Activated naive CD4-positive, alpha-beta T cell treated with anti-CD3 and anti-CD28 coated beads, Interleukin-2, amount 50 U/mL, for 16 hours (primary cell): ENCODE data around the gene LAGE3.

ENCODE experiments used
- DNase-seq: peaks from one replicate; pipeline ENCODE4 v3.0.0-alpha.2; 2020

Gene LAGE3, protein sequence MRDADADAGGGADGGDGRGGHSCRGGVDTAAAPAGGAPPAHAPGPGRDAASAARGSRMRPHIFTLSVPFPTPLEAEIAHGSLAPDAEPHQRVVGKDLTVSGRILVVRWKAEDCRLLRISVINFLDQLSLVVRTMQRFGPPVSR

DNA sequence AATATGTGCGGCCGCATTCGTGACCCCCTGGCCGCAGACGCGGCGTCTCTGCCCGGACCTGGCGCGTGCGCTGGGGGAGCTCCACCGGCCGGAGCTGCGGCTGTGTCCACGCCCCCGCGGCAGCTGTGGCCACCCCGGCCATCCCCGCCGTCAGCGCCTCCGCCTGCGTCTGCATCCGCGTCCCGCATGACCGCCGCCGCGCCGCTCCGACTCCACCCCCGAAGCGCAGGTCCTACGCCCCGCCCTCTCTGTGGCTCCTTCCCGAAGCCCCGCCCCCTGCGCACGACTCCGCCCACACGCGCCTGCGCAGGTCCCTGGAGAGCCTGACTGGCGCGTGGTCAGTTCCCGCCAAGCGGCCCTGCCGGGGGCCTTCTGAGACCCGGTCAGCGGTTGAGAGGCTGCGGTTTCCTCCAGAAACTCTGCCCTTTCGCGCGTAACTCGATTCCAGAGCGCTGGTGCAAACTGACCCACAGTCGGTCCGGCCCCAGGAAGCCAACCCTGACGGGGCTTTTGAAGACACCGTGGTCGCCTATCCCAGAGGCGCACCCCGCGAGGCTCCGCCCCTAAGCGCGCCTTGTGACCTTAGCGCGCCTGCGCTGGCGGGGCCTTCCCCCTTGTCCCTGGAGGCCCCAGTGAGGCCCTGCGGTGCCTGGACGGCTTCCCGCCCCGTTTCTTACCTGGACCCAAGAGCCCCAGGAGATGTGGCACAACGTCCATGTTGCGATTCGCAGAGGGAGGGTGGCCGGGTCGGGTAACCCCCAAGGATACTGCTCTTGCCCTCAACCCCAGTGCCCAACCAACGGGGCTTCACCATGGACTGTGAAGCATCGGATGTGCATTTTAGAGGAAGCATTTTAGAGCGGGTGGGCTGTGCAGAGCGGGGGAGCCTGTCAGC is at the start of gene LAGE3:
Gene LAGE3, minus strand, starts transcription at position 554 of the 895 bp plus-strand sequence. Its CDS starts 366 bp downstream, at position 188.
- peak; percentile 93 for DNase-seq

DNA sequence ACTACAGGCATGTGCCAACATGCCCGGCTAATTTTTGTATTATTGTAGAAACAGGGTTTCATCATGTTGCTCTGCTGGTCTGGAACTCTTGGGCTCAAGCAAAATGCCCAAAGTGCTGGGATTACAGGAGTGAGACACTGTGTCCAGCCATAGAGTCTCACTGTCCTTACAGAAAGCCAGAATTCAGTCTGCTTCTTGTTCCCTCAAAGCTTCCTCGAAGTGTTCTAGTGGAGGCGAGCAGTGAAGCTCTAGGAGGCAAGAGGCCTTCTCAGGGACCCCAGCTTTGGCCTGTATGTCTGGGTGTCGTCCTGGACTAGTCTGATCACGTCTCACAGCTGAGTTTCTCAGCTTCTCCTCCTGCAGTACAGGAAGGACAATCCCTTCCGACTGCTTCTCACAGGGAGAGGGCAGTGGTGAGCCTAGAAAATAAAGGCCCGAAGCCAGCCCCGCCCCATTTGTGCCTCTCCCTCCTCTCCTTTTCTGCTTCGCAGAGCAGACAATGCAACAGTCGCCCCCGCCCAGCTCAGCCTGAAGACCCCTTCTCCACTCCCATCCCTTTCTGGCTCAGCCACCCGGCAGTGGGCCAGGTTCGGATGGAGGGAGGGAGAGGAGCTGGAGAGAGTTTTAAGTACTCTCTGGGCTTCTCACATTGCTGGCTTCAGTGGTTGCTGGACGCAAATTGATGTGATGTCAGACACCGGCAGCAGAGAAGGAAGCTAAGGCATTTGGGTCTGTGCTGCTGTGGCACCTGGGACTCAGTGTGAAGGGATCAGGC is 48.0 kb upstream of the LAGE3 start:
- peak; percentile 65 for DNase-seq

DNA sequence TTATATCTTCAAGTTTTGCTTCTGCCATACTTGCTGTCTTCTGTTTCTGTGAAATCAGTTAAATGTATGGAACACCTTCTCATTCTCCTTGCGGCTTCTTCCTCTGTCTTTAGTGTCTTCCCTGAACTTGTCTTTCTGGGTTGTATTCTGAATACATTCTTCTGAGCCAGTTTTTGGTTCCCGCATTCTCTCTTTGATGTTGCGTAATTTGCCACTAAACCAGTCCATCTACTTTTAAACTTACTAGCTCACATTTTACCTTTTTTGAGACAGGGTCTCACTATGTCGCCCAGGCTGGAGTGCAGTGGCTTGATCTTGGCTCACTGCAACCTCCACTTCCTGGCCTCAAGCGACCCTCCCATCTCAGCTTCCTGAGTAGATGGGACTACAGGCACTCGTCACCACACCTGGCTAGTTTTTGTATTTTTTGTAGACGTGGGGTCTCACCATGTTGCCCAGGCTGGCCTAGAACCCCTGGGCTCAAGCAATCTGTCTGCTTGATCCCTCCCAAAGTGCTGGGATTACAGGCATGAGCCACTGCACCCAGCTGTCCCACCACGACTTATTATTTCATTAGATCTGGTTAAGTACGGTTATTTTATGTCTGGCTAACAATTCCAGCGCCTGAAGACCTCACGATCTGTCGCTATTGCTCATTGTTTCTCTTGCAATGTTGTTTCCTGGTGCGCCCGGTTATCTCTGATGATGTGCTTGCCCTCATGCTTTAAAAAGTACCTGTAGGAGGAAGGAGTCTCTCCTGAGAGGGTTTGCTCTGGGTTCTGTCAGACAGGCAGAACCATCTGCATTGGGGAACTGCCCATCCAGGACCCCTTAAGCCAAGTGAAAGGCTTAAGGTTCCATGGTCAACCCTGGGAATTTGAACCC is 46.8 kb upstream of the LAGE3 start:
- no peak for DNase-seq

DNA sequence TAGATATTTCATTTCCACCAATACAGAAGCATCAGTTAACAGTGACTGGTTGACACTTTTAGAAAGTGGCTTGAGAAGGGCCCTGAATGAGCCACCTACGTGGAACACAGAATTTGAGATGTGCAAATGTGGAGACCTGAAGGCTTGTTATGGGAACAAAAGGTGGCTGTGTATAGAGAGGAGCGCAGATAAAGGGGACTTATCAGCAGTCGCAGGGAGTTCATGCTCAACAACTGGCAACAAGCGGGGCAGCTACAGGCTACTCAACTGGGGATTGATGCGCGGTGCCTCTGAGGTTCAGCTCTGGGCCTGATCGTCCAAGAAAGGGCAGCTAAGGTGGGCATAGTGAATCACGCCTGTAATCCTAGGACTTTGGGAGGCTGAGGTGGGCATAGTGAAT is 40.3 kb upstream of the LAGE3 start:
- no peak for DNase-seq

DNA sequence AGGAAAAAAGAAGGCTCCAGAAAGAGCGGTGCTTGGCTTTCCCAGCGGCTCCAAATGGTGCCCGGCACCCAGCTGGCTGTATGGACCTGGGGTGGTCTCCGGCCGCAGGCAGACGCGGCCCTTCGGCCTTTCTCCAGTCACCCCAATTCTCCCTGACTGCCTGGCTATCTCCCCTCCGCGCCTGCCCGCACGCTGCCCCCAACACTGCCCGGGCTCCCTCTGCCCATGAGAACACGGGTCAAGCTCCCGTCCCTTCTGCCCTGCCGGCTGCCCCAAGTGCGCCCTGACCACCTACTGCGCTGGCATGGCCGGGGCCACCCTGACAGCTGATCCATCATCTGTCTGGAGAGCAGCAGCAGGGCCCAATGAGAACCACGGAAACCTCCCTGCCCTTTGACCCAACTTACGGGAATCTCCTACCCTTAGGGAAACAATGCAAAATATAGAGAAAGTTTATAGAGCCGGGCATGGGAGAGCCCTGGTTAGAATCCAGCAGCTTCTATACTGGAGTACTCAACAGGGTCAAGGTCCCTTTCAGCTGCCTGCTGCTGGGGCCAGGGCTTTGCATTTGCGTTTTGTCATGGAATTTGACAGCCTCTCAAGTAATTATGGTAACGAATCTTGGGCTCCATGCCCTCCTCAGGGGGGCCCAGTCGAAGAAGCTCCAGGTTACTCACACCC is 38.2 kb upstream of the LAGE3 start:
- no peak for DNase-seq

DNA sequence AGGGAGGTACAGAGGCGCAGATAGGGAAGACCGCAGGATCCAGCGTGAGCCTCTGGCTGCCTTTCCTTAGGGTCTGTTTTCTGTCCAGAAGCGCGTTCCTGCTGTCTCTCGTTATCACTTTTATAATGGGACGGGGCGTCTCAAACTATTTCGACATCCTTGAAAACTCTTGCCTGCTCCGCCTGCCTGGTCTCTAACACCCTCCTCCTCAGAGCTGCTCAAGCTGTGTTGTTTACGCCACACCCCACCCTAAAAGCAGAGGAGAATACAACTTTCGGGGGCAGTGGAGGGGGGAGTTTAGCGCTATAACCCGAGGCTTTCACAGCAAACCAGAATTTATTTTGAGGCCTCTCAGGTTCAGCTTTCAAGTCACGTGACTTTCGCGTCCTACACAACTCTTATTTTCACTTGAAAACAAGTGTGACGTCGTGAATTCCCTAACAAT is 37.6 kb upstream of the LAGE3 start:
- DNase-seq = no peak

DNA sequence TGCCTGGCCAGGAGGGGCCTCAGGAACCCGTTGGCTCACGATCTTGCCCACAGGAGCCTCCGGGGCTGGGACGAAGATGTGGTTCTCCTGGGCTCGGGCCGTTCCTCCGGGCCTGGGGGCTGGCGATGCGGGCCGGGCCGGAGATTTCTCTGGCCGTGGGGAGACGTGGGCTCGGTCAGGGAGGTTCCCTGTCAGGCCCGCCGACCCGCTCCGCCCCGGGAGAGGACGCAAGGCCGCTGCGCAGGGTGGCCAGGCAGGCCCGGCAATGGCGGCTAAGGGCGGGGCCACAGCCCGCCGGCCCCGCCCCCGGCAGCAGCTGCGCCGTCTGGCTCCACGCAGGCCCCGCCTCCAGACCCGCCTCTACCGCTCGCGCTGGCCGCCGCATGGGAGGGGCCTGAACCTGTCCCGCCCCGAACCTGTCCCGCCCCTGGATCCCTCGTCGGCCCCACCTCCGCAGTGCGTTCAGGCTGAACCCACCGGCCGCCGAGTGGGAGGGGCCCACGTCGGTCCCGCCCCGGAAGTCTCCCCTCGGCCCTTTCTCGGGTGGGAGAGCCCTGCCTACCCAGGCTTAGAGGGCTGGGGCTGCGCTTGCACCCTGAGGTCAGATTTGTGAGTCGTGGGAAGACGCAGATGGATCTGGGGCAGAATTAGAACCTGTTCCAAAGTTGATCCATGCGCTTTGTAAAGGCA is 37.0 kb upstream of the LAGE3 start, which contains the start of gene FAM3A:
Gene FAM3A, minus strand, starts transcription at position 267 of the 690 bp plus-strand sequence. CDS start 460 bp downstream, outside the sequence.
- DNase-seq = peak; percentile 91

DNA sequence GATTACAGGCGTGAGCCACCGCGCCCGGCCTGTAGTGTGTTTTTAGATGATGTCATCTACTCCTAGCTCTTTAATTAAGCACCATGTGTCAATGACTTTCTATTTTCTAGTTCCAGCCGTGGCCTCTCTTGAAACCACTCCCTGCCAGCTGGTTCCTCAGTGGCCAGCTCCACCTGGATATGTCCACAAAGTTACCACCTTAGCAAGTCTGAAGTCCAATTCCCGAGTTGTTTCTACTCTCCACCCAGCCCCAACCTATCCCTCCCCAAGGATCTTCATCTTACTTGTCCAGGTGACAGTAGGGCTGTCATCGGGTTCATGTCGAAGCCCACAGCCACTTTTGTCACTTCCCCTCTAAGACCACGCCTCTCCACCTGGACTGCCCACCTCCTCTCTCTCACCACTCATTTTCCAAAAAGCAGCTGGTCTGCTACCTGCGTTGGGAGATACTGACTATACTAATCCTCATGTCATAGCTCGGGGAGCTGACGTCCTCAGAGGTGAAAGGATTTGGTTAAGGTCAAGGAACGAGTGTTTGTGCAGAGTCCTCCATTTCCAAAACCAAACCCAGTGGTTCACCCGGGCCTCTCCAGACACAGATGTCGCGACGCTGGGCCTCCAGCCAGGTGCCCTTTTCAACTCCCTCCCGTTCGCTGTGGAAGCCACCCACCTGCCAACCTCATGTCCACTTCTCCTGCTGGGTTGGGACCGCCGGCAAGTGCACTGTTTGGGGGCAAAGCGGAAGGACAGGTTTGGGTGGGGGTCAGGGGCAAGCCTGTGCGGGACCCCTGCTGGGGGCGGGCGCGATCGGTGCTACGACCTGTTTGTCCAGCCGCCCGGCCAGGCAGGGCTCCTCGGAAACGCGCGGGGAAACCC is 36.2 kb upstream of the LAGE3 start:
- DNase-seq = no peak

DNA sequence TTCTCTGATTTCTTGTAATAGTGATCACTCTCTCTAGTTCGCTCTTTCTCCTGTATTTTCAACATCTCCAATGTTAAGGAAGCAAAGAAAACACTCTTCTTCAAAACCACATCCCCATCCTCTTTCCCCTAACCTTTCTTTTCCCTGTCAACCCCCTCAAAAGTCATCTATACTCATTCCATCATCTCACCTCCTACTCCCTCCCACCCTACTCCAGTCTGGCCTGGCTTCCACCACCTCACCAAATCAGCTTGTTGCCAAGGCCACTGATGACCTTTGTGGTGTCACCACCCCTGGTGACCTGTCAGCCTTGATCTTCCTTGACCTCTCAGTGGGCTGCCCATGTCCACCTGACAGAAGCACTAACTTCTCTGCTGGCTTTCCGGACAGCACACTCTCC is 34.6 kb upstream of the LAGE3 start:
- no peak for DNase-seq

DNA sequence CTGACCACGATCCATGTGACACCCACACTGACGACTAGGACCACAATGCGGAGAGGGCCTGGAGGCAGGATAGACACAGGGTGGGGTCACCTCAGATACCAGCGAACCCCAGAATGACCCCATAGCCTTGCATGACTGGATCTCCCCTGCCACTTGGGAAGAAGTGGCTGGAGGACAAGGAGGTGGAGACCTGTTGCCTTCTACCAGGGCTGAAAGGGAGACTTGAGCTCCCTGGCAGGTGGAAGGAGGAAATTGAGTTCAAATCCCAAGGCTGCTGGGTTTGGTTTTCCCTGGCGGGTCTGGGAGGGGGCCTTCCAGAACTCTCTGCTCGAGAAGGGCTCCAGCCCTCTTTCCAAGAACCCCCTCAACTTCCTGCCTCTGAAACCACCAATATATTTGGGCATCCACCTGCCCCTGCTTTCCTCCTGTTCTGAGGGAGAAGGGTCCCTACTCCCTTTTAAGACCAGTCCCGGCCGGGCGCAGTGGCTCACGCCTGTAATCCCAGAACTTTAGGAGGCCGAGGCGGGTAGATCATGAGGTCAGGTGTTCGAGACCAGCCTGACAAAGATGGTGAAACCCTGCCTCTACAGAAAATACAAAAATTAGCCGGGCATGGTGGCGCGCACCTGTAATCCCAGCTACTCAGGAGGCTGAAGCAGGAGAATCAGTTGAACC is 33.9 kb upstream of the LAGE3 start:
- DNase-seq = no peak

DNA sequence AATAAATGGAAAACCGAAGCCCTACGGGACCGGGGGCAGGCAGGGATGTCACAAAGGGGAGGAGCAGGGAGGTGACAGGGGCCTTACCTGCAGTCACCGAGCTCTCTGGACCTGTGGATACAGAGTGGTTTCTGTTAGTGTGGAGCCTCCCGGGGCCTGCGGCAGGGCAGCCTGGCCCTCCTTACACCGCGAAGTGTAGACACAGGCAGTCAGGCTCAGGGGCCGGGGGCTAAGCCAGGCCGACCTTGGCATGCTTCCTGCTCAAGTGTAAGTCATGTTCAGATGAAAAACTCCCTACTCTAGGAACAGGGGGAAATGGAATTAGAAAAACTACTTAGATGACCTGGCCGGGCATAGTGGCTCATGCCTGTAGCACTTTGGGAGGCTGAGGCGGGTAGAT is 32.7 kb upstream of the LAGE3 start:
- no peak for DNase-seq

DNA sequence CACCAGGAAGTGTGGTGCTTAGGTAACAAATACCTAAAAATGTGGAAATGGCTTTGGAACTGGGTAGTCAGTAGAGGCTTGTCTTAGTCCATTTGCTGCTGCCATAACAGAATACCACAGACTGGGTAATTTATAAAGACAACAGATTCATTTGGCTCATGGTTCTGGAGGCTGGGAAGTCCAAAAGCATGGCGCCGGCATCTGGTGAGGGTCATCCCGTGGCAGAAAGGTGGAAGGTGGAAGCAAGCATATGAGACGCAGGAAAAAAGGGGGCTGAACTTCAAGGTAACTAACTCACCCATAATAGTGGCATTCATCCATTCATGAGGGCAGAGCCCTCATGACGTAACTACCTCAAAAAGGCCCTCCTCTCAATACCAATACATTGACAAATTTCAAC is 30.4 kb upstream of the LAGE3 start:
- no peak for DNase-seq

DNA sequence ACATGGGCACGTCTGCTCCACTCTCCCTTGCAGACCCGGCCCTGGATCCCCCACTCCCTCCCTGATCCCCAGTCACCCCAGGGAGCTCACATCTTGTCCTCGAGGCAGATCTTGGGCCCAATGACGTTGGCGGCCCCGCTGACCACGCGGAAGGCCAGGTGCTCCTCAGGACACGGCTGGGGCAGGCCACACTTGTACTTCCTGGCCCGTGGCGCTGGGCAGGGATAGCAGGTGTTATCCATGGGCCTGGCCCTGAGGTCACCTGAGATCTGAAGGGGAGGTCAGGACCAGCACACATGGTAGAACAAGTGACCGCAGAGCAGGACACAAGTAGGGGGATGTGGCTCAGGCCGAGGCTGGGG is 29.3 kb upstream of the LAGE3 start:
- no peak for DNase-seq

DNA sequence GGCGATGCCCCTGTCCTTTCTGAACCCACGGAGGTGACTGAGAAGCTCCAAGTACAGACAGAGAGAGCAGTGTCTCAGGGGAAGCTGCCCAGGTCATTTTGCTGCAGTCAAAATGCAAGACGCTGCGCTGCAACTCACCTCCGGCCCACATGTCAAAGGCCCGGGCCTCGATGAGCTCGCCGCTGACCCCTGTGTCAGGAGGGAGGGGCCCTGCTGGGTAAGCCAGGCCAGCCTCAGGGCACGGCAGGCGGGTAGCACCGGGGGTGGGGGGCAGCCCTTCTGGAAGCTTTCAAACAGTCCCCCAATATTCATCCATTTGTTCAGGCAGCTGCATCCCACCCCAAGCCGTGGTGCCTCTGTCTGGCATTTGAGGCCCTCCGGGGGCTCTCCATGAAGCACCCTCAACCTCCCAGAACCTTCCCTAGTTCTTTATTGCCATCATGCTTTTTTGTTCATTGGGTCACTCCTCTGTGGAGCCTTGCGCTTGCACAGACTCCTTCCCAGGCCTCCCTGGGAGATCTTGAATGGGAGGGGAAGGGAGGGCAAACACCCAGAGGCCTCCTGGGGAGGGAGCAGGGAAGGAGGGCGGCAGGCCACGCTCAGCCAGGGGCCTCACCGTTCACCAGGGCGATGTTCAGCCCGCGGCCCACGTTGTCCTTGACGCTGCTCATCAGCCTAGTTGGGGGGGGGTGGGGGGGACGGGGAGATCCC is 28.7 kb upstream of the LAGE3 start:
- no peak for DNase-seq

DNA sequence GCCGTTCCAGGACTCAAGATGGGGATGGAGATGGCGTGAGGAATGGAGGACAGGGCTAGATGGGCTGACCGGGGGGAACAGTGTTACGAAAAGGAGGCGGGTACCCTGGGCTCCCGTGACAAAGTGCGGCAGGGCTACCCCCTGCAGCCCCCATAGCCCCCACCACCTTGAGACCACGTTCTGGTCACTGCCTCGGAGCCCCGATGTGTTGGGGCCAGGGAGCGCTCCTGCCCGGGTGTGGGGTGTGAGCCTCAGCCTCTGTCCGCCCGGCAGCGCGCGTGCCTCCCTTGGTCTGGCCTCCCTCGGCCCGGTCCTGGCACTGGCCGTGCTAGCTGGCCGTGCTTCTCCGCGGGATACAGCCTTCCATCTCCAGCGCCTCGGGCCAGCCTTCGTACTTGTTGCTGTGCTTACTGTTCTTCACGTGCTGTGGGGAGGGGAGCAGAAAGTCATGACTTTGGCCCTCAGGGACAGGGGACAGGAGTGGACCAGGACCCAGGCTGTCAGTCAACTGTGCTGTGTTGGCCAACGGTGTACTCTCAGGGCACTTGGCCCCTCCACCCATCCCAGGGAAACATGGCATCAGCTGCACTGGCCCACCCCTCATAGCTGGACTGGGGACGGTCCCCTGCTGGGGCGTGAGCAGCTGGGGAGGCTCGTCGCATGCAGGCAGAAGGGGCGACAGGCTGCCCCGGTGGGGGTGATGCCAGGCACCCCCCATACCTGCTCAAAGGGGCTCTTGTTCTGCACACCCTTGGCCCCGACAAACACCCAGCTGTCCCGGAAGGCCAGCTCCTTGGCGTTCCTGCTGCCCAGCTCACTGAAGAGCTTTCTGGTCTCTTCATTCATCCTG is 27.6 kb upstream of the LAGE3 start:
- DNase-seq = no peak

DNA sequence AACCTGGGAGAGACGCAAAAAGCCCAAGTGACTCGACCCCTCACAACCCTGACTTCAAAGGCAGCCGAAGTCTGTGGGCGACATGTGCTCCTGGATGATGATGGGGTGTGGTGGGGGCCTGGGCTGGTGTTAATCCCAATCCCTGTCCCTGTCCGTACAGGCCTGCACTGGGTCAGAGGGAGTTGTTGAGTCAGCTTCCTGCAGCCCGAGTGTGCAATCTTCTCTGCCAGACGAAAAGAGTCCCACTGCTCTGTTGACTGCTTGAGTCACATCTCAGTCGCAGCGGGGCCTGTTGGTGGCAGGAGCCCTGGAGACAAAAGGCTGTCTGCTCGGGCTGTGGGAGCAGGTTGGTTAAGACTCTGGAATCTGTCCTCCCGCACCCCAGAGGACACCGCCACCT is 26.7 kb upstream of the LAGE3 start:
- no peak for DNase-seq

DNA sequence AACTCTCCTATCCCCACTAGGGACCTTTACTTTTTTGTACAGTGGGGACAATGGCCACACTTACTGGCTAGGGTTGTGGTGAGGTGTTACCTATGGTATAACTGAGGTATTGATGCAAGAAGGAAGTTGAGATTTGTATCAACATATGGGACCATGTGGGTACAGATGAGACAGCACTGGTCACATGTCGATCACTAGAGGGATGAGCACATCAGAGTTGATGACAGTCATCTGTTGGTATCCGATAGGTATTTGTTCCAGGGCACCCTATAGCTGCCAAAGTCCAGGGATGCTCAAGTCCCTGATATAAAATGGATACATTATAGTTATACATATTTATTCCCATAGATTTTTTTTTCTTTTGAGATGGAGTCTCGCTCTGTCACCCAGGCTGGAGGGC is 23.9 kb upstream of the LAGE3 start:
- no peak for DNase-seq

DNA sequence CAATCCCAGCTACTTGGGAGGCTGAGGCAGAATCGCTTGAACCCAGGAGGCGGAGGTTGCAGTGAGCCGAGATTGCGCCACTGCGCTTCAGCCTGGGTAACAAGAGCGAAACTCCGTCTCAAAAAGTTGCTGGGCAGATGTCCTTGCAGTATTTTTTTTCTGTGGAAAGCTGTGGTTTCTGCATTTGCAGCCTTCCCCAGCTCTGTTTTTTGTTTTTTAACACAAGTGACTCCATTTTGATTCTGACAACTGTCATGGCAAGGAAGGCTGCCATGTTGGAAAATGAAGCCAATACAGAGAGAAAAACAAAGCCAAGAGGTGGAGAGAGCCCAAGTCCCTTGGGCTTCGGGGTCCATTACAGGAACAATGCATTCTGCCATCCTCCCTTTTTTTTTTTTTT is 23.0 kb upstream of the LAGE3 start:
- no peak for DNase-seq
